Measurements from ENCODE around the gene NHEJ1. TPM values are rescaled to one million over a fixed set of nuclear protein-coding genes. Genes with fewer than 3 reads are reported as not detected.

The NHEJ1 gene
- total and polyA plus RNA-seq, 2 donors (not counting 3 experiments of a cell fraction or from before 2014, with no cell fraction given) = 12.8 to 12.9 TPM

DNA sequence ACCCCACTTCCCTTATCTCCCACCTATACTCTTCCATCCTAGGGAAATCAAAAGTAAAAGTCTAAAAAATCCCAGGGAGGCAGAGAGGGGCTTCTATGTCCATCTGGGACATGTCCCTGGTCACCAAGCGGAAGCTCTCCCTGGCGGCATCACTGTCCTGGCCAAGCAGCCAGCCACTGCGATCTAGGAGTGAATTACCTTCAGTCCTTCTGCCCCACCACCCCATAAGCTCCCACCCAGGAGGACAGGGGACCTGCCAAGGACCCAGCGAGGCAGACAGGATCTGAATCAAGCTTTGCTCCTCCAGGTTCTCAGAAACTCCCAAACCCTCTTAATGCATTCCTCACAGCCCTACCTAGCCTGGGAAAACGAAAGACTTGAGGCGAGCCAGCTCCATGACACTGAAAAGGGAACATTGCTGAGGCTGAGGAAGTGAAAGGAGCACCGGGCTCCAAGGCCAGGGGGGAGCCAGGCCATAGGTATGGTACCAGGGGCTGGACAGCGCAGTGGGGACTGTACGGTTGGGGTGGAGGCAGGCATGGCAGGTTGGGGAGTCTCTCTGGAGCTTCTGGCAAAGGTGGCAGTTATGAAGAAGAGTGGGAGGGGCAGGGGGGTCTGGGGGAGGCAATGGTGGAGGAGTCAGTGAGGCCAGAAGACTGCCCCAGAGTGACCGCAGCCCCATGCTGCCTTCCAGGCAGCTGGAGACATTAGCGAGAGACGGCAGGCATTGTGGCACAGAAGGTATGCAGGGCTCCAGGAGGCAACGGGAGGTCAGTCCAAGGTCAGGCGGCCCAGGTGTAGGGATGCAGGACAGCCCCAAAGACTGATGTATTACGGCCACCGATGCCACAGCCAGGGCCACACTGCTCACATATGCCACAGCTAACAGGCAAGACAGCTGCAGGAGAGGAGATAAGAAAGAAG lies 11.9 kb upstream of the NHEJ1 start:
- BruUV-seq (replicated peaks) = no TSS peak
- Histone ChIP-seq H3K9ac (replicated peaks; ENCODE audit: extremely low read depth, insufficient read depth, low read length) (no peak overlapping the region), H3K79me2 (ENCODE audit: control insufficient read depth, insufficient read depth, low read length) (peaks cover 6% of the 10 kb centered on the region), H3K4me3 (replicated peaks in 1 of 3; ENCODE audit: insufficient read depth in 1 of 3, low read depth in 1 of 3, low read length in 3 of 3) (no peak overlapping the region), H3K9me1 (replicated peaks; ENCODE audit: control insufficient read depth, extremely low read depth, insufficient read depth, low read length) (no peaks in the 10 kb centered on the region), H3K4me1 (ENCODE audit: control insufficient read depth, extremely low read depth, insufficient read depth, low read length) (peaks cover 6% of the 10 kb centered on the region), H3K27ac (ENCODE audit: insufficient read depth, low read depth, low read length) (no peak overlapping the region), H2AFZ (ENCODE audit: low read depth, low read length) (no peak overlapping the region), H3K9me3 (replicated peaks; ENCODE audit: control insufficient read depth, insufficient read depth, low read length) (no peaks in the 10 kb centered on the region), H4K20me1 (replicated peaks; ENCODE audit: control insufficient read depth, extremely low read depth, insufficient read depth, low read length) (peaks cover 3% of the 10 kb centered on the region), H3K4me2 (ENCODE audit: insufficient read depth, low read length) (no peak overlapping the region), H3K27me3 (ENCODE audit: control insufficient read depth in 2 of 2, insufficient read depth in 2 of 2, low read length in 2 of 2) (no peaks in the 10 kb centered on the region), H3K36me3 (ENCODE audit: control insufficient read depth in 2 of 2, extremely low read depth in 1 of 2, insufficient read depth in 2 of 2, low read length in 2 of 2) (peaks cover 0 to 19% of the 10 kb centered on the region in 2 experiments)
- FAIRE-seq (no peak), DNase-seq (ENCODE audit: low read depth, low spot score) (no peak)
- POLR2A ChIA-PET = no interaction called here
- dilution Hi-C loops (cut with MboI; ENCODE audit: extremely low pct_ligation_motif_present, low sequenced_read_pairs) = no loop called here
- CTCF ChIA-PET = interaction anchor here (0.6 to 5.2 kb wide), 9 partner anchors 8 to 143 kb away, joined by 3 to 32 read pairs (median 10); partner anchors contain the start of genes NHEJ1 and ZFAND2B
- intact Hi-C loops (cut with micrococcal nuclease) = no loop called here
- TF ChIP-seq POLR2AphosphoS5 (IDR thresholded peaks at IDR 0.05; ENCODE audit: insufficient read depth, low read depth, low read length) = no peak
- TF ChIP-seq EZH2 (IDR thresholded peaks at IDR 0.05; ENCODE audit: borderline replicate concordance, low read depth, low read length, severe bottlenecking) = no peak
- no peak for TF ChIP-seq GATA2 (IDR thresholded peaks at IDR 0.05; ENCODE audit: insufficient read depth, insufficient read length, low read depth, low read length)
- no peak for TF ChIP-seq POLR2A (IDR thresholded peaks at IDR 0.05; ENCODE audit: low read depth, low read length)
- no peak for TF ChIP-seq FOS (IDR thresholded peaks at IDR 0.05; ENCODE audit: borderline replicate concordance, insufficient read depth, low read length)

- intact Hi-C loops (cut with micrococcal nuclease) (loop anchor here (1.0 kb wide), 3 partner anchors 11 to 127 kb away; partner anchors contain the start of gene NHEJ1), dilution Hi-C loops (cut with MboI; ENCODE audit: extremely low pct_ligation_motif_present, low sequenced_read_pairs) (no loop called here)
- H2AFZ ChIP-seq (ENCODE audit: low read depth, low read length) = no peak overlapping the region
- CTCF ChIA-PET = interaction anchor here (0.6 to 5.2 kb wide), 19 partner anchors 10 to 180 kb away, joined by 3 to 32 read pairs (median 5); partner anchors contain the start of genes ABCB6, ANKZF1, GLB1L and NHEJ1
- H3K79me2 ChIP-seq (ENCODE audit: control insufficient read depth, insufficient read depth, low read length) = peaks cover 5% of the 10 kb centered on the region
- no peaks in the 10 kb centered on the region for H3K9me1 ChIP-seq (replicated peaks; ENCODE audit: control insufficient read depth, extremely low read depth, insufficient read depth, low read length)
- peaks cover 0 to 19% of the 10 kb centered on the region in 2 experiments for H3K36me3 ChIP-seq (ENCODE audit: control insufficient read depth in 2 of 2, extremely low read depth in 1 of 2, insufficient read depth in 2 of 2, low read length in 2 of 2)
- H3K4me1 ChIP-seq (ENCODE audit: control insufficient read depth, extremely low read depth, insufficient read depth, low read length) = no peaks in the 10 kb centered on the region
- no peaks in the 10 kb centered on the region for H3K9me3 ChIP-seq (replicated peaks; ENCODE audit: control insufficient read depth, insufficient read depth, low read length)
- no peak overlapping the region for H3K4me2 ChIP-seq (ENCODE audit: insufficient read depth, low read length)
- BruUV-seq (replicated peaks) = no TSS peak
- no peak overlapping the region for H3K27ac ChIP-seq (ENCODE audit: insufficient read depth, low read depth, low read length)
- POLR2A ChIA-PET = interaction anchor here (0.6 kb wide), 2 partner anchors 16 to 40 kb away, joined by 4 to 7 read pairs; no protein-coding TSS in a partner anchor
- no peaks in the 10 kb centered on the region for H3K27me3 ChIP-seq (ENCODE audit: control insufficient read depth in 2 of 2, insufficient read depth in 2 of 2, low read length in 2 of 2)
- H3K9ac ChIP-seq (replicated peaks; ENCODE audit: extremely low read depth, insufficient read depth, low read length) = no peak overlapping the region
- no peak overlapping the region for H3K4me3 ChIP-seq (replicated peaks in 1 of 3; ENCODE audit: insufficient read depth in 1 of 3, low read depth in 1 of 3, low read length in 3 of 3)
- H4K20me1 ChIP-seq (replicated peaks; ENCODE audit: control insufficient read depth, extremely low read depth, insufficient read depth, low read length) = peaks cover 3% of the 10 kb centered on the region
- FAIRE-seq (peak; percentile 78), DNase-seq (ENCODE audit: low read depth, low spot score) (peak; percentile 76)
- no peak for TF ChIP-seq POLR2AphosphoS5 (IDR thresholded peaks at IDR 0.05; ENCODE audit: insufficient read depth, low read depth, low read length)
- TF ChIP-seq, protein P1, sequence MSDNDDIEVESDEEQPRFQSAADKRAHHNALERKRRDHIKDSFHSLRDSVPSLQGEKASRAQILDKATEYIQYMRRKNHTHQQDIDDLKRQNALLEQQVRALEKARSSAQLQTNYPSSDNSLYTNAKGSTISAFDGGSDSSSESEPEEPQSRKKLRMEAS (IDR thresholded peaks at IDR 0.05; ENCODE audit: insufficient read depth, insufficient read length) = peak; percentile 79
- no peak for TF ChIP-seq MYC (IDR thresholded peaks at IDR 0.05; ENCODE audit: low read depth, low read length)
- TF ChIP-seq CTCF (IDR thresholded peaks at IDR 0.05; ENCODE audit: extremely low read depth in 1 of 2, insufficient read depth in 1 of 2, low read depth in 1 of 2, low read length in 2 of 2) = peak; percentile 69 to 83
- TF ChIP-seq POLR2A (IDR thresholded peaks at IDR 0.05; ENCODE audit: low read depth, low read length) = no peak
These were observed 10.6 kb upstream of the NHEJ1 start for GRCh38 chr2:219171231-219171651.
